Urinary bladder (tissue), 4 donors: ENCODE results near the gene PTGIR. TPM values are rescaled to one million over a fixed set of nuclear protein-coding genes. Genes with fewer than 3 reads are reported as not detected.

ENCODE experiments used
- DNase-seq: peaks from one replicate; pipeline ENCODE4 v3.0.0-alpha.2; 2015; ENCODE audit errors: extremely low spot score
- H3K27ac ChIP-seq: one replicate; pipeline ENCODE4 v1.5.1; 2013; ENCODE audit warnings: low read depth, mild to moderate bottlenecking, moderate library complexity
- H3K36me3 ChIP-seq: one replicate; pipeline ENCODE4 v1.6.1; 2013; ENCODE audit warnings: mild to moderate bottlenecking, moderate library complexity; ENCODE audit not compliant: insufficient read depth
- H3K4me1 ChIP-seq: one replicate; pipeline ENCODE4 v1.6.1; 2013; ENCODE audit warnings: mild to moderate bottlenecking, moderate library complexity; ENCODE audit not compliant: insufficient read depth
- H3K4me3 ChIP-seq: one replicate; pipeline ENCODE4 v1.5.1; 2013; ENCODE audit warnings: low read depth, low read length
- WGBS: extraction: QIAGEN DNeasy Blood & Tissue Kit; methylation state at CpG from one replicate; pipeline ENCODE4 v1.1.7; 2013; 5-methylcytosine and 5-hydroxymethylcytosine counted together
- polyA plus RNA-seq: library from polyadenylated mRNA; stranded (reverse); fragments of 200-250 nt; gene quantifications from one replicate; pipeline ENCODE4 v1.2.3, GENCODE V29; 2013
- total RNA-seq: library from RNA; depleted of rRNA; stranded (reverse); fragments of >200 nt; gene quantifications from one replicate; pipeline ENCODE4 v1.2.3, GENCODE V29; 2014
- donor health status: healthy with polysubstance abuse.
- donor health status: healthy.

The PTGIR gene
- total and polyA plus RNA-seq, 2 donors = 2.6 to 4.0 TPM

DNA sequence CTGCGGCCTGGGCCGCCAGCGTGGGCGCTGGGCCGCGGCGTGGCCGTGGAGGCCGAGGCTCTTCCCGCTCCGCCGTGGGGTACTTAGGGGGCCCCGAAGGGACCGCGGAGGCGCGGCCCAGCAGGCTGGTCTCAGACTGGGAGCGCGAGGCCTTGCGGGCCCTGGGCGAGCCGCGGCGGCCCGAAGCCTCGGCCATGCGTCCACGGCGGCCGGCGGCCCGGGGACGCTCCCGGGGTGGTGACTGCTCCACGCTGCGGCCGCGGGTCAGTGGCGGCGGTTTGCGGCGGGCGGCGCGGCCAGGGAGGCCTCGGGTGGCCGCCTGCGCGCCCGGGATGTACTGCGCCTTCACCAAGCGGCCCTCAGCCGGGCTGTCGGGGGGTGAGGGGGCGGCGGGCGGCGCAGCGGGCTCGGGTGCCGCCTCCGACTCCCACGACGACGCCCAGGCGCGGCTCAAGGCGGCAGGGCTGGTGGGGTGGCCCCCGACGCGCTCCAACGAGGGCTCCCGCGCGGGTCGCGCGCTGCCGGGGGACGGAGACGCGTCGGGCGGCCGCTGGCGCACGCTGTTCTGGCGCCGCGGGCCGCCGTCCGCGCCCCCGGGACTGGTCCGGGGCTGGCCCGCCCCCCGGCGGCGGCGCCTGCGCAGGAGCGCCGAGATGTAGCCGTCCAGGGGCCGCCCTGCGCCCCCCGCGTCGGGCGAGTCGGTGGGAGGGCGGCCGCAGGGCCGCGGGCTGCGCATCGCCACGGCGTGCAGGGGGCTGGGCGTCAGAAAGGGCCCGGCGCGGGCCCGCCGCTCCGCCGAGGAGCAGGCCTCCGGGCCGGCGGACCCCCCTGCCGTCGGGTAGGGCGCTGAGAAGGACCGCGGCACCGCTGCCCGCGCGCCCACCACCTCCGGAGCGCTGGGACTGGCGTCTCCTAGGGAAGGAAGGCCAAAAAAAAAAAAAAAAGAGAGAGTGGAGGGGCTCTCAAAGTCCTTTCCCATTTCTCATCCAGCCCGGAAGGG, 24.4 kb upstream of the PTGIR start:
- no peak overlapping the region for H3K4me3 ChIP-seq
- H3K4me1 ChIP-seq = no peaks in the 10 kb centered on the region
- DNase-seq = no peak
- WGBS = 60% methylated on average over 144 of the region's 144 CpGs
- no peaks in the 10 kb centered on the region for H3K36me3 ChIP-seq
- H3K27ac ChIP-seq = no peak overlapping the region

DNA sequence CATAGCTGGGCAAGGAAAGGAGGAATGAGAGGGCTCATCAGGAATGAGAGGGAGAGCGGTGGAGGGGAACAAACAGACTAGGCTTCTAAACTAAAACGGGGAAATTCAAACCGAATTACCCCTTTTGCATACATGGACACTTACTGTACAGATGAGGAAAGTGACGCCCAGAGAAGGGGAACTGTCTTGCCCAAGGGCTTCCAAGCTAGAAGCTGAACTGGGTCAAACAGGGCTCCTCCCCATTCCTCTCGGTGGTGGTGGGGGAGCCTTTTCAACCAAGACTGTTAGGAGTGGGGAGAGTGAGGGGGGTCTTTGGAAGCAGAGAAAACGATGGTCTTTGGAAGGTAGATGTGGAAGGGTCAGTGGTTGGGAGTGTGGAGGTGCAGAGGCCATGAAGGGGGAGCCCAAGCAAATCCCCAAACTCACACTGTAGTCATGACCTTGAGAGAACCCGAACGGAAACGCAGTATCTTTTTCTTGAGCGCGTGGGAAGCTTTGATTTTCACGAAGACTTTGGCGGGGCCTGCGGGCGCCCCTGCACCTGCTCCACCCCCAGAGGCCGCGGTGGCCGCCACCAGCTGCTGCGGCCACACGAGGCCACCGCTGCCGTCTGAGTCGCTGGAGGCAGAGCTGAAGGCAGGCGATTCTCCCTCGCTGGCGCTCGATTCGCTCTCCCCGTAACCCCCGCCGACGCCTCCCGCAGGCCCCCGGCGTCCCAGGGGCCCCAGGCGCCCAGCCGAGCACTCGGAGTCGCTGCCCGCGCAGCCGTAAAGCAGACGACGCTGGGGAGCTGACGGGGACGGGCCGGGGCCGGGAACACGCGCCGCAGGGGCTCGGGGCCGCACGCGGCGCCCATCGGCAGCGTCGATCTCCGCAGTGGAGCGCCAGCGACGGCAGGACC, 23.4 kb upstream of the PTGIR start:
- DNase-seq = no peak
- Histone ChIP-seq H3K4me3 (no peak overlapping the region), H3K27ac (no peak overlapping the region), H3K4me1 (no peaks in the 10 kb centered on the region), H3K36me3 (no peaks in the 10 kb centered on the region)
- WGBS = 66% methylated on average over 63 of the region's 63 CpGs

DNA sequence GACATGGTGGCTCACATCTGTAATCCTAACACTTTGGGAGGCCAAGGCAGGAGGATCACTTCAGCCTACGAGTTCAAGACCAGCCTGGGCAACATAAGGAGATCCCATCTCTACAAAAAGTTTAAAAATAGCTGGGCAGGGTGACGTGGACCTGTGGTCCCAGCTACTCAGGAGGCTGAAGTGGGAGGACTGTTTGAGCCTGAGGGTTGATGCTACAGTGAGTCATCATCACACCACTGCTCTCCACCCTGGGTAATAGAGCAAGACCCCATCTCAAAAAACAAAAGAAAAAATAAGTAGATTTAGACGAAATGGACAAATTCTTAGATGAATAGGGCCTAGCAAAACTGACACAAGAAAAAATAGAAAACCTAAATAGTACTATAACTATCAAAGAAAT, 21.5 kb upstream of the PTGIR start:
- DNase-seq = no peak
- H3K27ac ChIP-seq = no peak overlapping the region
- no peaks in the 10 kb centered on the region for H3K36me3 ChIP-seq
- WGBS = 88% methylated on average over 3 of the region's 3 CpGs
- no peaks in the 10 kb centered on the region for H3K4me1 ChIP-seq
- H3K4me3 ChIP-seq = no peak overlapping the region

DNA sequence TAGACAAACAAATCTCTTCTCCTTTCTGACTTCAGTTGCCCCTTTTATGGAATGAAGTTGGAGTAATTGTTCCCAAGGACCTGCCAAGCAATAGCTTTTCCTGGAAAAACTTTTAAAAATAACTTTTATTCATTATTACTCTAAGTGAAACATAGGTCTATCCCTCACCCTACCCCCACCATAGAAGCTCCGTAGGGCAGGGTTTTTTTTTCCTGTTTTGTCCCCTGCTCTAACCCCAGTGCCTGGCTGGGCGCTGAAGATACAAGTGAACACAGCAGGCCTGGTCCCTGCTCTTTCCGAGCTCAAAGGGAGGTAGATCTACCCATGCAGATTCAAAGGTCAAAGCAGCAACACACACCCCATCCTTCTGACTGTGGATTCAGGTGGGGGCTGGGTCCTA, 19.8 kb upstream of the PTGIR start:
- no peaks in the 10 kb centered on the region for H3K4me1 ChIP-seq
- no peaks in the 10 kb centered on the region for H3K36me3 ChIP-seq
- no peak for DNase-seq
- WGBS = 27% methylated on average over 3 of the region's 3 CpGs
- no peak overlapping the region for H3K27ac ChIP-seq
- no peak overlapping the region for H3K4me3 ChIP-seq

DNA sequence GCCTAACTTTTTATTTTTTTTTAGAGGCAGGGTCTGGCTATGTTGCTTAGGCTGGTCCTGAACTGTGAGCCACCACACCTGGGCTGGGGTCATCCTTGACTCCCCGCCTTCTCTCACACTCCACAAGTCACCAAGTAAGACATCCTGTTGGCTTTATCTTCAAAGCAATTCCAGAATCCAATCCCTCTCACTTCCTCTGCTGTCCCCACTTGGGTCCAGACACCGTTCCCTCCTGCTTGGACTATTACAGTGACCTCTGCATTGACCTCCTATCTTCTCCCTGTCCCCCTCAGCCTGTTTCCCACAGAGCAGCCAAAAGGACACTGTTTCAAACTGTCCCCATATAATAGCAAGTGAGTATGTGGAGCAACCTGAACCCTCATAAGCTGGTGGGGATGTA, 15.8 kb upstream of the PTGIR start:
- 73% methylated on average over 2 of the region's 2 CpGs for WGBS
- no peaks in the 10 kb centered on the region for H3K4me1 ChIP-seq
- no peak overlapping the region for H3K27ac ChIP-seq
- no peak for DNase-seq
- H3K4me3 ChIP-seq = no peak overlapping the region
- H3K36me3 ChIP-seq = no peaks in the 10 kb centered on the region

DNA sequence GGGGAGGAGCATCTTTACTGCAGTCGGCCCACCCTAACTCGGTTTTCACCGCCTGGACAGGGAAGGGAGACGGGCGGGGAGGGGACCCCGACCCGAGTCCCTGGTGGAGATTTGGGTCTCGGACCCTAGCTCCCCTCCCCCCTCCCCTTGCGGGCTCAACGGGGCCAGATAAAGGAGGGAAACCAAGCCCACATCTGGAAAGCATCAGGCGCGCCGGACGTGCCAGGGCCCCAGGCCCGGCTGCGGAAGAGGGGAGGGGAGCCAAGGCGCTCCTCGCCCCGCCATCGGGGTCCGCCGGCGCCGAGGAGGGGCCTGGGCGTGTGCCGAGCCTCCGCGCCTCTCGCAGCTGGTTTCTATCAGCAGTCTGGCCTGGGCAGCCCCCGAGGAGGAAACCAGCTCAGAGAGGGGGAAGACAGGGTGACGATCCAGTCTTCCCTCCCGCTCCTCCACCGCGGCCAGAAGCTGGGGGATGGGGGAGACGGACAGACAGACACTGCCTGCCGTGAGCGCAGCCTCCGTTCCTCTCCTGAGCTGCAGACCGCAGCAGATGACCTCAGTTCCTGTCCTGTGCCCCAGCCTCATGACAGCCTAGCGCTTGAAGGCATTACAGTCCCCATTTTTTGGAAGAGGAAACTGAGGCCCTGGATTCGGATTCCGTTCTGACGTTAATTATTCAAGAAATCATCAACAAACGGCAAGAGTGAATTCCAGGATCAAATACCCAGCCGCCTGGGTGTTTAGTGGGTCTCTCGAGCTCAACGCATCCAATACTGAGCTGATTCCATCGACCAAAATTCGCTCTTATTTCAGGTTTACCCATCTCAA, 14.7 kb upstream of the PTGIR start:
- Histone ChIP-seq H3K4me3 (peak overlapping the region; percentile 41), H3K27ac (peak overlapping the region; percentile 59), H3K4me1 (no peaks in the 10 kb centered on the region), H3K36me3 (no peaks in the 10 kb centered on the region)
- 4% methylated on average over 49 of the region's 49 CpGs for WGBS
- DNase-seq = peak; percentile 60

DNA sequence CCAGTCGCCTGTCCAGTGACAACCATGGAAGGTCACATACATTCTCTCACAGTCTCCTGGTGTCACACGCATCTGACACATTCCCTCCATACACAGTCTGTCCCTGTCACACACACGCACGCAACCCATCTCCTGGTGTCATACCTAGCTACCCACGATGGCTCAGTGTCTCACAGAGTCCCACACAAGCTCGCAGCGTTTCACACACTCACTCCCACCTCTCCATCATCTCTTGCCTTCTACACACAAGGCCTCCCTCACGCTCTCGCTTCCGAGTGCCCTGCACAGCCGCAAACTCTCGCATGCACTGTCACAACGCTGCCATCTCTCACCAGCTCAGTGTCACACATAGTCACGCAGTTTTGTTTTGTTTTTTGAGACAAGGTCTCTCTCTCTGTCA, 12.3 kb upstream of the PTGIR start:
- H3K4me3 ChIP-seq = no peak overlapping the region
- no peak for DNase-seq
- no peaks in the 10 kb centered on the region for H3K36me3 ChIP-seq
- H3K27ac ChIP-seq = no peak overlapping the region
- H3K4me1 ChIP-seq = no peaks in the 10 kb centered on the region
- whole genome bisulfite sequencing = 88% methylated on average over 14 of the region's 14 CpGs

DNA sequence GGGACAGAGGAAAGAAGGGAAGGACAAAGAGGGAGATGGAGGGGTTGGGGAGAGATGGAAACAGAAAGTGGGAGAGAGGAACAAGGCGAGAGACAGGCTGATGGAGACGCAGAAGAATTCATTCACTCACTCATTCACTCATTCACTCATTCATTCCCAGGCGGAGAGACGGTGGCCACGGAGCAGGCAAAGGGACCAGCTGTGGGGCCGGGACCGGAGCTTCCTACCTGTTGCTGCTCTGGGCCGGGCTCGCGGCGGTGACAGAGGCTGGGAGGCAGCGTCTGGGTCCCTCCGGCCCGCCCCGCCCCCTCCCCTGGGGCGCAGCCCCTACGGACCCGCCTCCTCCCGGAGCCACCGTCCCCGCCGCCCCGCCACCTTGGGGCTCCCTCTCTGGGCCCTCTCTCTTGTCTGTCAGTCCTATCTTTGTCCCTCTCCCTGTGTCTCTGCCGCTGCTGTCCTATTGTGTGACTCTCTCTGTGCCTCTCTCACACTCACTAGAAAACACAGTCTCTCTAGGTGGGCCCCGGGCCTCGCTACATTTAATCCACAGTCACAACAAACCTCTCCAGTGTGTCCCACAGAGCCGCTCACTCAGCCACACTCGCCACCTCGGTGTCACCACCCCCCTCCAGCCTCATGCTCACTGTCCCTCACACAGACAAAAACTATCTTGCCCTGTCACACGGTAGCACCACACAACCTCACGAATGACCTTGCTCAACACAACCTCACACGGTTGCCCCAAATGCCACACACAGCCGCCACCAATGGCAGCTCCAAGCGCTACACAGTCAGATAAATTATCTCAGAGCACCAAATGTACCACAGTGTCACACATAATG, 11.3 kb upstream of the PTGIR start, which contains the start of gene GNG8:
Gene GNG8 (minus strand): TSS at position 283 of the 842 bp plus-strand sequence. CDS start 1,520 bp downstream, outside the sequence.
- no peak within 1 kb of the TSS for H3K4me3 ChIP-seq
- WGBS = 53% methylated on average over 34 of the region's 34 CpGs
- no peaks in the 10 kb centered on the region for H3K36me3 ChIP-seq
- no peaks in the 10 kb centered on the region for H3K4me1 ChIP-seq
- DNase-seq = no peak
- no peak within 1 kb of the TSS for H3K27ac ChIP-seq

DNA sequence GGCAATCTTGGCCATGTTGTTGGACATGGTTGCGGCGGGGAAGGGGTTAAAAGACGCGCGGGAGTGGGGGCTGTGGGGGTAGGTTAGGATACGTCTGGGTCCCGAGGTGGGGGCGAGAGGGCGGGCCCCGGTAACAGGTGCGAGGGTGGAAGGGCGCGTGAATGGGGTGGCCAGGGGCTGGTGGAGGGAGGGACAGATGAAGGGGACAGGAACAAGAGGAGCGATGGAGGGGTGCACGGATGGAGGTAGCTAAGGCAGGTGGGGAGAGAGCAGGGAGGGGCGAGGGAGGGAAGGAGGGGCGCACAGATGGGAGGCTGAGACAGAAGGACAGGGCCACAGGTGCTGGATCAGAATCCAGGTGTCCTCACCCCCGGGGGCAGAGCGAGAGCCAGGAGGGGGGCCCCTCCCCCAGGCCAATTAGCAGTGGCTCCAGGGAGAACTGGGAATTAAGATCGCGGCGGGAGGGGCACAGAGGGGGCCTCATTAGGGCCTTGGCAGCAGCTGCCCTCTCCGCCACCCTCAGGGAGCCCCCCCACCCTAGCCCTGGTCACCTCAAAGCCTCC, 9.8 kb upstream of the PTGIR start:
- DNase-seq = no peak
- Histone ChIP-seq H3K4me1 (peaks cover 2% of the 10 kb centered on the region), H3K36me3 (no peaks in the 10 kb centered on the region), H3K4me3 (no peak overlapping the region), H3K27ac (no peak overlapping the region)
- WGBS = 12% methylated on average over 23 of the region's 23 CpGs

DNA sequence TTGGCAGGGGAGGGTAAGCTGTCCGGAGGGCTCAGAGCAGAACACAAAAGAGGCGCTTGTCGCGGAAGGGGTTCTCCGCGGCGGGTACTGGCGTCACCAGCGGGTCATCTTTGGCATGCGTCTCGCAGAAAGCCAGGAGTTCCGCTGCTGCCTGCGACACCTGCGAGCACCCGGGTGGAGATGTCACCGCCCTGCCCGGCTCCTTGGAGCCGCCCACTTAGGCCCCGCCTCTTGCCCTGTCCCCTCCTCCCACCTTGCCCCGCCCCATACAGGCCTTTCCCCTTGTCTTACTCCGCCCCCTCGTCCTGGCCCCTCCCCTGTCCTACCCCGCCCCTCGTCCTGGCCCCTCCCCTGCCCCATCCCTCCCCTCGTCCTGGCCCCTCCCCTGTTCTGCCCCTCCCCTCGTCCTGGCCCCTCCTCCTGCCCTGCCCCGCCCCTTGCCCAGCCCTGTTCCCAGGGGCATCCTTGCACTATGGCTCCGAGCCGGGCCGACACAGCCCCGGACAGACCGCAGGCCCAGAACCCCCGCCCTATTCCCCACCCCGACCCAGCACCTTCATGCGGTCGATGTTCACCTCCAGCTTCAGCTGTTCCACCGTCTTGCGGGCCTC, 9.3 kb upstream of the PTGIR start:
- DNase-seq = no peak
- 16% methylated on average over 38 of the region's 38 CpGs for WGBS
- no peak overlapping the region for H3K4me3 ChIP-seq
- H3K36me3 ChIP-seq = no peaks in the 10 kb centered on the region
- no peak overlapping the region for H3K27ac ChIP-seq
- H3K4me1 ChIP-seq = peaks cover 2% of the 10 kb centered on the region

DNA sequence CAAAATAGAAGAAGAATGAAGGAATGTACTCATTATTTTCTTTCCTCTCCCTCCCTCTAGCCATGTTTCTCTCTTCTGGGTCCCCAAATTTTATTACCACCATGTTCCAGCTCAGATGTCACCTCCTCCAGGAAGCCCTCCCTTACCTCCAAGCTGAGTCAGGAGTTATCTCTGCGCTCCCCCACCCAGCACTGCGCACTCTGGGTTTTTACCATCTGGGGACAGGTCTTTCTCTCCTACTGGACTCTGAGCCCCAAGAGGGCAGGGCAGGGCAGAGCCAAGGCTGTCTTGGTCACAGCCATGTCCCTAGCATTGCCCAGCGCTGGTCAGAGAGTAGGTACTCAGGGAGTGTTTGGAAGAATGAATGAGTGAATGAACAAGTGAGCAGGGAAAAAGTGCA, 8.2 kb upstream of the PTGIR start:
- DNase-seq = no peak
- H3K27ac ChIP-seq = no peak overlapping the region
- WGBS = 94% methylated on average over 3 of the region's 3 CpGs

DNA sequence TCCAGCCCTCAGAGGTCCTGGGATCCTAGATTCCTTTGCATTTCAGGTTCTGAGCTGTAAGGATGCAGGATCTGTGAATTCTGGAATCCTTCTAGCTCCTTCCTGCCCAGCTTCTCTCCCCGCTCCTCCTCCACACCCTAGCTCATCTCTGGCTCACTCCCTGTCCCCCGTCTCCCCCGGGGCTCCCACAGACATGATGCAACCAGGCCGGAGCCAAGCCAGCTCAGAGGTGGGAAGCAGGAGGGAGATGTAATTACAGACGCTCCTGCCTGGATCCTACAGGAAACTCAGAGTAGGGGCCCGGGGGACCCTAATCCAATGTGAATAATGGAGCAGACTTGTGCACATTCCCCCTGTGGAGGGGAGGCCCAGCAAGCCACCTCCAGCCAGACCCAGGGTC, 6.6 kb upstream of the PTGIR start:
- no peak for DNase-seq
- Histone ChIP-seq H3K4me3 (no peak overlapping the region), H3K36me3 (no peaks in the 10 kb centered on the region), H3K27ac (no peak overlapping the region), H3K4me1 (peaks cover 2% of the 10 kb centered on the region)
- 42% methylated on average over 6 of the region's 6 CpGs for WGBS

More for the DNA sequence above, 8.2 kb upstream of the PTGIR start:
- H3K36me3 ChIP-seq = no peaks in the 10 kb centered on the region
- peaks cover 2% of the 10 kb centered on the region for H3K4me1 ChIP-seq
- H3K4me3 ChIP-seq = no peak overlapping the region
